SK-N-SH treated with all-trans-retinoic acid at 6 μM for 48 hours (cell line): Measurements from ENCODE around the gene C3.
A peak's percentile ranks its signal among the peaks of the same experiment; 100 is the strongest.

Source experiments
- ATAC-seq: fragments of 200-7000 bp; cut with Tn5 transposase; 3 replicates; pipeline ENCODE4 v1.9.1; 2020; ENCODE audit warnings: mild to moderate bottlenecking, moderate library complexity
- ARNTL ChIP-seq: fragments of 450-650 bp; formaldehyde crosslinking; IDR thresholded peaks from 2 replicates; pipeline ENCODE4 v1.5.0; 2020; ENCODE audit warnings: low read depth, mild to moderate bottlenecking, moderate library complexity, borderline replicate concordance
- BACH2 ChIP-seq: fragments of 250-450 bp; sonication (Bioruptor Pico); IDR thresholded peaks from 2 replicates; pipeline ENCODE4 v1.9.0; 2021; ENCODE audit warnings: mild to moderate bottlenecking, borderline replicate concordance
- CREB5 ChIP-seq: fragments of 250-450 bp; sonication (Bioruptor Pico); IDR thresholded peaks from 2 replicates; pipeline ENCODE4 v1.5.1; 2020; ENCODE audit warnings: low read depth, mild to moderate bottlenecking, moderate library complexity
- CSDC2 ChIP-seq: fragments of 250-450 bp; sonication (Bioruptor Pico); IDR thresholded peaks from 2 replicates; pipeline ENCODE4 v1.5.0; 2020; ENCODE audit warnings: mild to moderate bottlenecking, moderate library complexity
- CSRNP3 ChIP-seq: fragments of 250-450 bp; sonication (Bioruptor Pico); IDR thresholded peaks from 2 replicates; pipeline ENCODE4 v1.5.1; 2021; ENCODE audit warnings: mild to moderate bottlenecking, moderate library complexity
- GLIS3 ChIP-seq: fragments of 250-450 bp; sonication (Bioruptor Pico); IDR thresholded peaks from 2 replicates; pipeline ENCODE4 v1.5.0; 2020; ENCODE audit warnings: mild to moderate bottlenecking, moderate library complexity
- ISL1 ChIP-seq: fragments of 250-450 bp; sonication (Bioruptor Pico); IDR thresholded peaks from 2 replicates; pipeline ENCODE4 v2.1.2; 2022; ENCODE audit warnings: mild to moderate bottlenecking, moderate library complexity
- PATZ1 ChIP-seq: fragments of 250-450 bp; sonication (Bioruptor Pico); IDR thresholded peaks from 2 replicates; pipeline ENCODE4 v1.8.0; 2020; ENCODE audit warnings: mild to moderate bottlenecking, moderate library complexity, borderline replicate concordance
- PPARA ChIP-seq: fragments of 250-450 bp; sonication (Bioruptor Pico); IDR thresholded peaks from 2 replicates; pipeline ENCODE4 v1.5.0; 2020; ENCODE audit warnings: mild to moderate bottlenecking, borderline replicate concordance
- RARB ChIP-seq: fragments of 250-450 bp; sonication (Bioruptor Pico); IDR thresholded peaks from 2 replicates; pipeline ENCODE4 v1.8.0; 2021; ENCODE audit warnings: mild to moderate bottlenecking, moderate library complexity
- SNAI2 ChIP-seq: fragments of 250-450 bp; sonication (Bioruptor Pico); IDR thresholded peaks from 2 replicates; pipeline ENCODE4 v1.5.0; 2020; ENCODE audit warnings: mild to moderate bottlenecking, moderate library complexity
- TOX ChIP-seq: fragments of 250-450 bp; sonication (Bioruptor Pico); IDR thresholded peaks from 2 replicates; pipeline ENCODE4 v1.8.0; 2021; ENCODE audit warnings: mild to moderate bottlenecking, moderate library complexity, borderline replicate concordance
- TSHZ2 ChIP-seq: fragments of 250-450 bp; sonication (Bioruptor Pico); IDR thresholded peaks from 2 replicates; pipeline ENCODE4 v1.5.0; 2020; ENCODE audit warnings: mild to moderate bottlenecking, moderate library complexity
- ZC3H10 ChIP-seq: fragments of 250-450 bp; sonication (Bioruptor Pico); IDR thresholded peaks from 2 replicates; pipeline ENCODE4 v1.5.1; 2021; ENCODE audit warnings: mild to moderate bottlenecking, moderate library complexity
- ZFP3 ChIP-seq: fragments of 250-450 bp; sonication (Bioruptor Pico); IDR thresholded peaks from 2 replicates; pipeline ENCODE4 v1.5.0; 2020; ENCODE audit warnings: mild to moderate bottlenecking, moderate library complexity
- ZFP30 ChIP-seq: fragments of 450-650 bp; formaldehyde crosslinking; IDR thresholded peaks from 2 replicates; pipeline ENCODE4 v1.5.0; 2022; ENCODE audit warnings: mild to moderate bottlenecking, moderate library complexity
- ZNF565 ChIP-seq: fragments of 450-650 bp; formaldehyde crosslinking; conservative IDR thresholded peaks from 2 replicates; pipeline ENCODE4 v1.5.0; 2020; ENCODE audit warnings: low read depth, mild to moderate bottlenecking, moderate library complexity
- ZNF70 ChIP-seq: fragments of 450-650 bp; formaldehyde crosslinking; IDR thresholded peaks from 2 replicates; pipeline ENCODE4 v1.5.0; 2020; ENCODE audit warnings: mild to moderate bottlenecking, moderate library complexity
- ZNF8 ChIP-seq: fragments of 450-650 bp; formaldehyde crosslinking; IDR thresholded peaks from 2 replicates; pipeline ENCODE4 v1.5.0; 2020; ENCODE audit warnings: mild to moderate bottlenecking, moderate library complexity
- TF ChIP-seq, protein P1 (sequence below): fragments of 250-450 bp; sonication (Bioruptor Pico); IDR thresholded peaks from 2 replicates; pipeline ENCODE4 v1.8.0; 2021; ENCODE audit warnings: low read depth, mild to moderate bottlenecking, moderate library complexity, borderline replicate concordance

The C3 gene

DNA sequence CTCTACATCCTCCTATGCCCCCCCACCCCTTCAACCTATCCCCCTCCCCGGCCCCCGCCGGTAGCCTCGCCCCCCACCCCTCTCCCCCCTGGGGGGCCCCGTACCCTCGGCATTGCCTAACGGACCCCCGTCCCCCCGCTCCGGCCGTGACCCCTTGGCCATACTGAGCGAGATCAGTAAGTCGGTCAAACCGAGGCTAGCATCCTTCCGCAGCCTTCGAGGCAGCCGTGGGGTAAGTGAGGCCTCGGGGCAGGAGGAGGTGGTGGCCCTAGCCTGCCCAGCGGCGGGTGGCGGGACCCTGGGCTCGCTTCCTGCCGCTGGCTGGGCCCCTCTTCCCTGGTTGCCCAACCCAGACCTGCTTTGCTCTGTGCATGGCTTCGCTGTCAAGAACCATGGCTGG, 25.5 kb upstream of the C3 start:
- TF ChIP-seq CSRNP3 (CRISPR knock-in tag): no peak
- ATAC-seq: no peak

DNA sequence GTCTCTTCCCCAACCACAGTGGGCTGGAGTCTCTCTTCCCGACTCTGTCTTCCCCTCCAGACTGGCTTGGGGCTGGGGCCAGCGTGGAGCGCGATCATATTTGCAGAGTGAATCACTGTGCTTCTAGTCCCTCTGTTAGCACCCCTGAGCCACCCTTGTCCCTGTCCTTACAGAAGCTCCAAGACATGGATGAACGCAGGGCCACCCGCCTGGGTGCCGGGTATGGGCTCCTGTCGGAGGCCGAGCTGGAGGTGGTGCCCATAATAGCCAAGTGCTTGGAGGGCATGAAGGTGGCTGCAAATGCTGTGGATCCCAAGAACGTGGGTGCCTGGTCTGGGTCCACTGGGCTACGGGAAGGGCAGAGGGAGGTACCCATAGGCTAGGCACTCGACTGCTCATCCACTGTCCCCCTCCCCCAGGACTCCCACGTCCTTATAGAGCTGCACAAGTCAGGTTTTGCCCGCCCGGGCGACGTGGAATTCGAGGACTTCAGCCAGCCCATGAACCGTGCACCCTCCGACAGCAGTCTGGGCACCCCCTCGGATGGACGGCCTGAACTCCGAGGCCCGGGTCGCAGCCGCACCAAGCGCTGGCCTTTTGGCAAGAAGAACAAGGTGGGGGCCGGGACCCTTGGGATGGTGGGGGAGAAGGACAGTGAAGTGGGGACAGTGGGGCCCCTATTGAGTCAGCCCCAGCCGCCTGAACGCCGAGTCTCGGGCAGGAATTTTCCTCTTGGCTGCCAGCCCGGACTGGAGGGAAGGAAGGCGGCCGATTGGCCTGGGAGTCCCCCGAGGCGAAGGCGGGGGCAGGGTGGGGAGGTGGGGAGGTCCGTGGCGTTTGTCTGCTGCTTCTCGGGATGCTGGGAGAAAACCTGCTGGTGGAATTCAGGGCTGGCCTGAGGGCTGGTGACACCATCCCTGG, 24.2 kb upstream of the C3 start:
- TF ChIP-seq ZFP3 (CRISPR knock-in tag): peak; percentile 58; the same call in 1 of the 2 replicates
- no peak for TF ChIP-seq ZNF70
- TF ChIP-seq PATZ1 (CRISPR knock-in tag): peak; percentile 73; the same call in 1 of the 2 replicates
- peak; percentile 86 for ATAC-seq

GRCh38 chr19:6743714-6744380, 23.4 kb upstream of the C3 start:
- TF ChIP-seq ZFP3 (CRISPR knock-in tag) (peak; percentile 99), BACH2 (CRISPR knock-in tag) (no peak)
- peak; percentile 13 for ATAC-seq

DNA sequence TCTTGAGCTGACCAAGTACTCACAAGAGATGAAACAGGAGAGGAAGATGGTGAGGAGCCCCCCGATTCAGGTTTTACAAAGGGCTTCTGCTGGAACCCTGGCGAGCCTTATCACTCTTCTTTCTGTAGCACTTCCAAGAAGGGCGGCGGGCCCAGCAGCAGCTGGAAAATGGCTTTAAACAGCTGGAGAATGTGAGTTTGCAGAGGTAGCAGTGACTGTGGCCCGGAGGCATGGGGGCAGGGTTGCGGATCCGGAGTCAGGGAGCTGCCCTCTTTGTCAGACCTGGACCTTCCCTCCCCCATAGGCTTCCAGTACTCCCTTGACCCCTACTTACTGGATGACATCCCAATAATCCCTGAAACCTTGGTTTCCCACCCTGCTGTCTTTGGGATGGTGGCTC, 22.6 kb upstream of the C3 start:
- ATAC-seq: no peak
- TF ChIP-seq ZFP30 (CRISPR knock-in tag) (no peak), TOX (CRISPR knock-in tag) (no peak), ZNF70 (no peak), ZFP3 (CRISPR knock-in tag) (no peak), ZNF8 (no peak), ARNTL (CRISPR knock-in tag) (no peak), RARB (no peak), CREB5 (CRISPR knock-in tag) (no peak), ZNF565 (no peak), GLIS3 (no peak), BACH2 (CRISPR knock-in tag) (no peak), PPARA (CRISPR knock-in tag) (no peak), CSDC2 (CRISPR knock-in tag) (no peak), SNAI2 (CRISPR knock-in tag) (no peak)
- TF ChIP-seq, protein P1, sequence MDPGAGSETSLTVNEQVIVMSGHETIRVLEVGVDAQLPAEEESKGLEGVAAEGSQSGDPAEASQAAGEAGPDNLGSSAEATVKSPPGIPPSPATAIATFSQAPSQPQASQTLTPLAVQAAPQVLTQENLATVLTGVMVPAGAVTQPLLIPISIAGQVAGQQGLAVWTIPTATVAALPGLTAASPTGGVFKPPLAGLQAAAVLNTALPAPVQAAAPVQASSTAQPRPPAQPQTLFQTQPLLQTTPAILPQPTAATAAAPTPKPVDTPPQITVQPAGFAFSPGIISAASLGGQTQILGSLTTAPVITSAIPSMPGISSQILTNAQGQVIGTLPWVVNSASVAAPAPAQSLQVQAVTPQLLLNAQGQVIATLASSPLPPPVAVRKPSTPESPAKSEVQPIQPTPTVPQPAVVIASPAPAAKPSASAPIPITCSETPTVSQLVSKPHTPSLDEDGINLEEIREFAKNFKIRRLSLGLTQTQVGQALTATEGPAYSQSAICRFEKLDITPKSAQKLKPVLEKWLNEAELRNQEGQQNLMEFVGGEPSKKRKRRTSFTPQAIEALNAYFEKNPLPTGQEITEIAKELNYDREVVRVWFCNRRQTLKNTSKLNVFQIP: no peak
- TF ChIP-seq, all 23 proteins: peak for 0

- peak; percentile 63; the same call in 1 of the 2 replicates for TF ChIP-seq PATZ1 (CRISPR knock-in tag)
- TF ChIP-seq TSHZ2 (CRISPR knock-in tag): no peak
- no peak for TF ChIP-seq ZC3H10
- TF ChIP-seq ZNF70: no peak
- TF ChIP-seq ISL1: no peak
- ATAC-seq: no peak
Observed at GRCh38 chr19:6740589-6741343, 20.3 kb upstream of the C3 start.
